ENCODE data around the gene ZXDA. TPM values are rescaled to one million over a fixed set of nuclear protein-coding genes. Genes with fewer than 3 reads are reported as not detected.
A peak's percentile ranks its signal among the peaks of the same experiment; 100 is the strongest.

ZXDA gene
- total RNA-seq, 1 donor from 2014 or later, result 1.8 TPM

DNA sequence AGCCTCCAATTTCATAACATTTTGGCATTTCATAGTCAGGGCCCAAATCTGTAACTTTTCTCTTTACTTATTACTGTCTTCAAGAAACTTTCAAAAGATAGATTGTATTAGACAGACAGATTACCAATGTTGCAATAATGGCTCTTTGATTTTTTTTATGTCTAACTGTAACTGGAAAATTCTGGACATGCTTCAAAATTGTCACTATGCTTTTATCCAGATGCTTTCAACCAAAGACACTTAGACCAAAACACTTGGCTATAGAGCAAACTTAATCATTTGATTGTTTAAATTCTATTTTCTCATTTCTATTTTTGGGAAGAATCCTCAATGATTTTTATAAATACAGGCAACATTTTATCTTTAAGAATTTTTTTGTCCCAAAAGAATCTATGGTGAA lies 10.4 kb downstream of the ZXDA start:
- Mint-ChIP-seq H3K4me3 (ENCODE audit: unreplicated experiment) (no peak overlapping the region), H3K27me3 (ENCODE audit: low read depth, unreplicated experiment) (no peaks in the 10 kb centered on the region), H3K36me3 (ENCODE audit: low read depth, unreplicated experiment) (no peaks in the 10 kb centered on the region), H3K4me1 (ENCODE audit: low read depth, unreplicated experiment) (no peaks in the 10 kb centered on the region), H3K27ac (ENCODE audit: unreplicated experiment) (no peak overlapping the region), H3K9me3 (ENCODE audit: unreplicated experiment) (no peaks in the 10 kb centered on the region)
- Histone ChIP-seq H3K4me2 (ENCODE audit: low read length) (no peak overlapping the region), H3K9me3 (ENCODE audit: insufficient read depth, low read depth, low read length) (no peaks in the 10 kb centered on the region), H3K9ac (ENCODE audit: low read length) (no peak overlapping the region), H3K4me3 (ENCODE audit: insufficient read depth, low read depth, low read length) (no peak overlapping the region), H2AFZ (ENCODE audit: low read depth, low read length) (no peak overlapping the region), H3K36me3 (ENCODE audit: insufficient read depth, low read length) (no peaks in the 10 kb centered on the region), H3K27ac (ENCODE audit: low read depth, low read length) (no peak overlapping the region), H4K20me1 (ENCODE audit: insufficient read depth, low read length) (no peaks in the 10 kb centered on the region), H3K27me3 (ENCODE audit: insufficient read depth, low read length) (no peaks in the 10 kb centered on the region), H3K4me1 (ENCODE audit: insufficient read depth, low read length) (no peaks in the 10 kb centered on the region), H3K79me2 (ENCODE audit: insufficient read depth, low read length) (no peaks in the 10 kb centered on the region)
- DNase-seq (ENCODE audit: low read depth), result no peak
- TF ChIP-seq, protein P1, sequence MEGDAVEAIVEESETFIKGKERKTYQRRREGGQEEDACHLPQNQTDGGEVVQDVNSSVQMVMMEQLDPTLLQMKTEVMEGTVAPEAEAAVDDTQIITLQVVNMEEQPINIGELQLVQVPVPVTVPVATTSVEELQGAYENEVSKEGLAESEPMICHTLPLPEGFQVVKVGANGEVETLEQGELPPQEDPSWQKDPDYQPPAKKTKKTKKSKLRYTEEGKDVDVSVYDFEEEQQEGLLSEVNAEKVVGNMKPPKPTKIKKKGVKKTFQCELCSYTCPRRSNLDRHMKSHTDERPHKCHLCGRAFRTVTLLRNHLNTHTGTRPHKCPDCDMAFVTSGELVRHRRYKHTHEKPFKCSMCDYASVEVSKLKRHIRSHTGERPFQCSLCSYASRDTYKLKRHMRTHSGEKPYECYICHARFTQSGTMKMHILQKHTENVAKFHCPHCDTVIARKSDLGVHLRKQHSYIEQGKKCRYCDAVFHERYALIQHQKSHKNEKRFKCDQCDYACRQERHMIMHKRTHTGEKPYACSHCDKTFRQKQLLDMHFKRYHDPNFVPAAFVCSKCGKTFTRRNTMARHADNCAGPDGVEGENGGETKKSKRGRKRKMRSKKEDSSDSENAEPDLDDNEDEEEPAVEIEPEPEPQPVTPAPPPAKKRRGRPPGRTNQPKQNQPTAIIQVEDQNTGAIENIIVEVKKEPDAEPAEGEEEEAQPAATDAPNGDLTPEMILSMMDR (IDR thresholded peaks at IDR 0.05; ENCODE audit: insufficient read depth, low read depth, low read length), result no peak
- TF ChIP-seq EZH2 (IDR thresholded peaks at IDR 0.05; ENCODE audit: insufficient read depth, low read length), result no peak
- peak; percentile 91 for FAIRE-seq

GRCh38 chrX:57899064-57899463 lies 11.2 kb downstream of the ZXDA start:
- no peak overlapping the region for H3K27ac ChIP-seq (ENCODE audit: low read depth, low read length)
- DNase-seq (ENCODE audit: low read depth), result no peak
- no peaks in the 10 kb centered on the region for H3K36me3 ChIP-seq (ENCODE audit: insufficient read depth, low read length)
- H3K4me3 Mint-ChIP-seq (ENCODE audit: unreplicated experiment), result no peak overlapping the region
- no peaks in the 10 kb centered on the region for H3K79me2 ChIP-seq (ENCODE audit: insufficient read depth, low read length)
- no peaks in the 10 kb centered on the region for H3K27me3 ChIP-seq (ENCODE audit: insufficient read depth, low read length)
- no peaks in the 10 kb centered on the region for H3K9me3 Mint-ChIP-seq (ENCODE audit: unreplicated experiment)
- TF ChIP-seq EZH2 (IDR thresholded peaks at IDR 0.05; ENCODE audit: insufficient read depth, low read length), result no peak
- TF ChIP-seq, protein P1 (IDR thresholded peaks at IDR 0.05; ENCODE audit: insufficient read depth, low read depth, low read length), result no peak
- no peaks in the 10 kb centered on the region for H3K4me1 ChIP-seq (ENCODE audit: insufficient read depth, low read length)
- no peaks in the 10 kb centered on the region for H3K36me3 Mint-ChIP-seq (ENCODE audit: low read depth, unreplicated experiment)
- H3K9ac ChIP-seq (ENCODE audit: low read length), result no peak overlapping the region
- H4K20me1 ChIP-seq (ENCODE audit: insufficient read depth, low read length), result no peaks in the 10 kb centered on the region
- no peak overlapping the region for H2AFZ ChIP-seq (ENCODE audit: low read depth, low read length)
- H3K4me3 ChIP-seq (ENCODE audit: insufficient read depth, low read depth, low read length), result no peak overlapping the region
- H3K9me3 ChIP-seq (ENCODE audit: insufficient read depth, low read depth, low read length), result no peaks in the 10 kb centered on the region
- no peak overlapping the region for H3K27ac Mint-ChIP-seq (ENCODE audit: unreplicated experiment)
- no peak overlapping the region for H3K4me2 ChIP-seq (ENCODE audit: low read length)
- no peaks in the 10 kb centered on the region for H3K27me3 Mint-ChIP-seq (ENCODE audit: low read depth, unreplicated experiment)
- H3K4me1 Mint-ChIP-seq (ENCODE audit: low read depth, unreplicated experiment), result no peaks in the 10 kb centered on the region
- FAIRE-seq, result peak; percentile 96

- H3K27me3 ChIP-seq (ENCODE audit: insufficient read depth, low read length), result no peaks in the 10 kb centered on the region
- H3K36me3 ChIP-seq (ENCODE audit: insufficient read depth, low read length), result no peaks in the 10 kb centered on the region
- Mint-ChIP-seq H3K4me3 (ENCODE audit: unreplicated experiment) (no peak overlapping the region), H3K4me1 (ENCODE audit: low read depth, unreplicated experiment) (no peaks in the 10 kb centered on the region), H3K27me3 (ENCODE audit: low read depth, unreplicated experiment) (no peaks in the 10 kb centered on the region), H3K9me3 (ENCODE audit: unreplicated experiment) (no peaks in the 10 kb centered on the region), H3K27ac (ENCODE audit: unreplicated experiment) (no peak overlapping the region), H3K36me3 (ENCODE audit: low read depth, unreplicated experiment) (no peaks in the 10 kb centered on the region)
- FAIRE-seq (no peak), DNase-seq (ENCODE audit: low read depth) (no peak)
- no peaks in the 10 kb centered on the region for H4K20me1 ChIP-seq (ENCODE audit: insufficient read depth, low read length)
- H3K9me3 ChIP-seq (ENCODE audit: insufficient read depth, low read depth, low read length), result no peaks in the 10 kb centered on the region
- TF ChIP-seq, protein P1 (IDR thresholded peaks at IDR 0.05; ENCODE audit: insufficient read depth, low read depth, low read length), result no peak
- no peak for TF ChIP-seq EZH2 (IDR thresholded peaks at IDR 0.05; ENCODE audit: insufficient read depth, low read length)
- no peak overlapping the region for H3K9ac ChIP-seq (ENCODE audit: low read length)
- H3K4me1 ChIP-seq (ENCODE audit: insufficient read depth, low read length), result no peaks in the 10 kb centered on the region
- no peak overlapping the region for H3K27ac ChIP-seq (ENCODE audit: low read depth, low read length)
- H3K4me2 ChIP-seq (ENCODE audit: low read length), result no peak overlapping the region
- no peak overlapping the region for H3K4me3 ChIP-seq (ENCODE audit: insufficient read depth, low read depth, low read length)
- no peaks in the 10 kb centered on the region for H3K79me2 ChIP-seq (ENCODE audit: insufficient read depth, low read length)
- H2AFZ ChIP-seq (ENCODE audit: low read depth, low read length), result no peak overlapping the region
Observed at GRCh38 chrX:57871463-57871862, 38.8 kb downstream of the ZXDA start.

Other genes with a start within 250 kb of the ZXDA start
- gene NLRP2B, start 230.2 kb downstream of the ZXDA start, total RNA-seq, result not detected in 2 replicates

Measured in astrocyte (in vitro differentiated cells and primary cell).